Cardiac muscle cell (in vitro differentiated cells and primary cell): ENCODE measurements around the gene WDR59. TPM values are rescaled to one million over a fixed set of nuclear protein-coding genes. Genes with fewer than 3 reads are reported as not detected.

Source experiments
- DNase-seq, 2 donors: peaks; one replicate each; pipeline versions ENCODE4 v3.0.0 to v3.0.0-alpha.2; 2010 to 2017; ENCODE audit warnings: low read depth in 1 of 2, low spot score in 1 of 2
- H3K27ac ChIP-seq: fragments of 200-600 bp; sonication (generic); 2 replicates; pipeline ENCODE4 v1.5.1; 2016
- H3K27me3 ChIP-seq: fragments of 200-600 bp; sonication (generic); 2 replicates; pipeline ENCODE4 v1.6.0; 2016; ENCODE audit warnings: control low read depth
- H3K36me3 ChIP-seq: fragments of 200-600 bp; sonication (generic); 2 replicates; pipeline ENCODE4 v1.5.1; 2016; ENCODE audit warnings: control low read depth
- H3K4me1 ChIP-seq: fragments of 200-600 bp; sonication (generic); 2 replicates; pipeline ENCODE4 v1.8.1; 2017; ENCODE audit warnings: low read depth, mild to moderate bottlenecking, mixed run types
- H3K4me3 ChIP-seq: fragments of 200-600 bp; sonication (generic); 2 replicates; pipeline ENCODE4 v1.5.1; 2016; ENCODE audit warnings: mild to moderate bottlenecking
- H3K9me3 ChIP-seq: fragments of 200-600 bp; sonication (generic); 2 replicates; pipeline ENCODE4 v1.5.1; 2017; ENCODE audit warnings: low read depth, mild to moderate bottlenecking, control low read depth
- polyA plus RNA-seq: library from polyadenylated mRNA; unstranded; fragments of >200 nt; fragmentation: Nextera tagmentation; extraction: Ambion mirVana; gene quantifications from 2 replicates; pipeline ENCODE4 v1.2.1, GENCODE V29; 2016
- total RNA-seq: library from RNA; depleted of rRNA; stranded (reverse); fragments of >200 nt; gene quantifications from 2 replicates; pipeline ENCODE4 v1.2.3, GENCODE V29; 2016
- TF ChIP-seq, protein P1 (sequence below): IDR thresholded peaks from 2 replicates; pipeline ENCODE4 v1.5.1; 2012; ENCODE audit warnings: low read depth, mild to moderate bottlenecking, low read length

Gene WDR59
- total and polyA plus RNA-seq, 2 experiments from 2014 or later = 46.3 to 51.1 TPM

DNA sequence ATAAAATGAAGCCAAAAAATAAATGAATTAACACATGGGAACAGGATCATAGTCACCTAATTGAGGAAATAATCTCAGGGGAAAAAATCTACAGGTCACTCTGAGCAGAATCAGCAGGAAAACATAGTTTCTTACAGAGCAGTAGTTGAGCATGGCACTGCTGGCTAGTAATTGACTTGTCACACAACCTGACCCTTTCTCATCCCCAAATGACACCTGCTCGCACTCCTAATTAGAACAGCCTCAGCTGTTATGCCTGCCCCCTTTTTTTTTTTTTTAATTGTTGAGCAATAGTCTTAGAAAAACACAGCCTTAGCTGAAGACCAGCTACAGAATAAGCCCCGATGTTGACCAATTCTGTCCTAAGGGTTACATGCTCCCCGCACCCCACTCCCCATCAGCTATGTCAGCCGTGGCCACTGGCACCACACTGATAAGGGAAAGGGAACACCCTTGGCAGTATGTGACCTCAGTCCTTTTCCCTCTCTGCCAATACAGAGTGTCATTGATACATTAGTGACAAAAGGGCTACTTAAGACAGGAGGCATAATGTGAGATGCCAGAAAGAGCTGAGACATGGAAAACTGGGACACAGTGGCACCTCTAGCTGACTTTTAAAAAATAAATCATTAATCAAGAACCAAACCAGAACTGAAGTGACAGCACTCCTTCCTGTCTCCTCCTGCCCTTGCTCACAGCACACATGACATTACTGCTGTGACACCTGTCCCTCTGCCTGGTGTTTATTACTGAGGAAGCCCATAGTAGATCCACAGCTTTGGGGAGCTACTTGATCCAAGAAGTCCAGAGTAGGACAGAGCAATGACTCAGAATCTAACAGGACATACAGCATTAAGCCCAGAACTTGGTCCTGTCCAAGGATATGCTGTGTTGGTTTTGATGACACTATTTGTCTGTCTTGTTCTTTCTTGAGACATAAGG is 41.7 kb downstream of the WDR59 start:
- peaks cover 31% of the 10 kb centered on the region for H3K36me3 ChIP-seq
- no peak overlapping the region for H3K27ac ChIP-seq

DNA sequence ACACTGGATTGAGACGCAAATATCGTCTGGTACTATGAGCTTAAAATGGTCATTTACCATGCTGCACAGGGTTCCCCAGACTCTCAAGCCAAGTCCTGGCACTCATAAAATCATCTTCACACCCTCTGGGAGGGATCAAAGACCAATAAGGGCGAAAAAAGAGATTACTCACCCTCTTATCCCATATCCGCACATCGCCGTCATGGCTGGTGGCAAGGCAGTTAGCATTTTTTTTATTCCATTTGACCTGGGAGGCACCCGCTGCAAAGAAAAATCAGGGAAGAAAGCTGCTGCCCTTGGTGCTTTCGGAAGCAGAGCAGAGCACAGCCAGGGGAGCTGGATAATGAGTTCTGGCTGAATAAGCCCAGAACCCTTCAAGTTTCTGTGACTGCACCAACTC is 42.4 kb downstream of the WDR59 start:
- no peak for DNase-seq
- H3K36me3 ChIP-seq = peaks cover 29% of the 10 kb centered on the region
- no peaks in the 10 kb centered on the region for H3K9me3 ChIP-seq
- H3K27ac ChIP-seq = no peak overlapping the region
- H3K4me3 ChIP-seq = no peak overlapping the region
- H3K4me1 ChIP-seq = no peaks in the 10 kb centered on the region
- no peaks in the 10 kb centered on the region for H3K27me3 ChIP-seq
- TF ChIP-seq, protein P1, sequence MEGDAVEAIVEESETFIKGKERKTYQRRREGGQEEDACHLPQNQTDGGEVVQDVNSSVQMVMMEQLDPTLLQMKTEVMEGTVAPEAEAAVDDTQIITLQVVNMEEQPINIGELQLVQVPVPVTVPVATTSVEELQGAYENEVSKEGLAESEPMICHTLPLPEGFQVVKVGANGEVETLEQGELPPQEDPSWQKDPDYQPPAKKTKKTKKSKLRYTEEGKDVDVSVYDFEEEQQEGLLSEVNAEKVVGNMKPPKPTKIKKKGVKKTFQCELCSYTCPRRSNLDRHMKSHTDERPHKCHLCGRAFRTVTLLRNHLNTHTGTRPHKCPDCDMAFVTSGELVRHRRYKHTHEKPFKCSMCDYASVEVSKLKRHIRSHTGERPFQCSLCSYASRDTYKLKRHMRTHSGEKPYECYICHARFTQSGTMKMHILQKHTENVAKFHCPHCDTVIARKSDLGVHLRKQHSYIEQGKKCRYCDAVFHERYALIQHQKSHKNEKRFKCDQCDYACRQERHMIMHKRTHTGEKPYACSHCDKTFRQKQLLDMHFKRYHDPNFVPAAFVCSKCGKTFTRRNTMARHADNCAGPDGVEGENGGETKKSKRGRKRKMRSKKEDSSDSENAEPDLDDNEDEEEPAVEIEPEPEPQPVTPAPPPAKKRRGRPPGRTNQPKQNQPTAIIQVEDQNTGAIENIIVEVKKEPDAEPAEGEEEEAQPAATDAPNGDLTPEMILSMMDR = no peak

More for the DNA sequence above, 41.7 kb downstream of the WDR59 start:
- H3K9me3 ChIP-seq = no peaks in the 10 kb centered on the region
- no peak for DNase-seq
- no peaks in the 10 kb centered on the region for H3K27me3 ChIP-seq
- TF ChIP-seq, protein P1 = no peak
- H3K4me1 ChIP-seq = no peaks in the 10 kb centered on the region
- H3K4me3 ChIP-seq = no peak overlapping the region

DNA sequence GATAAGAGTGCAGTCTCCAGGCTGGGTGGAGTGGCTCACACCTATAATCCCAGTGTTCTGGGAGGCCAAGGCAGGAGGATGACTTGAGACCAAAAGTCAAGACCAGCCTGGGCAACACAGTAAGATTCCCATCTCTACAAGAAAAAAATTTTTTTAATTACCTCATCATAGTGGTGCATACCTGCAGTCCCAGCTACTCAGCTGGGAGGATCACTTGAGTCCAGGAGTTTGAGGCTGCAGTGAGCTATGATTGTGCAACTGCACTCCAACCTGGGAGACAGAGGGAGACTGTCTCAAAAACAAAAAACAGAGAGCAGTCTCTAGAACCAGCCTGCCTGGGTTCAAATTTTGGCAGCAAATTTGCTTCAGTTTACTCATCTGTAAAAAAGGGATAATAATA is 45.2 kb downstream of the WDR59 start:
- no peaks in the 10 kb centered on the region for H3K27me3 ChIP-seq
- H3K36me3 ChIP-seq = peaks cover 29% of the 10 kb centered on the region
- no peak overlapping the region for H3K4me3 ChIP-seq
- H3K4me1 ChIP-seq = no peaks in the 10 kb centered on the region
- H3K9me3 ChIP-seq = no peaks in the 10 kb centered on the region
- H3K27ac ChIP-seq = no peak overlapping the region
- no peak for DNase-seq
- TF ChIP-seq, protein P1 = no peak

DNA sequence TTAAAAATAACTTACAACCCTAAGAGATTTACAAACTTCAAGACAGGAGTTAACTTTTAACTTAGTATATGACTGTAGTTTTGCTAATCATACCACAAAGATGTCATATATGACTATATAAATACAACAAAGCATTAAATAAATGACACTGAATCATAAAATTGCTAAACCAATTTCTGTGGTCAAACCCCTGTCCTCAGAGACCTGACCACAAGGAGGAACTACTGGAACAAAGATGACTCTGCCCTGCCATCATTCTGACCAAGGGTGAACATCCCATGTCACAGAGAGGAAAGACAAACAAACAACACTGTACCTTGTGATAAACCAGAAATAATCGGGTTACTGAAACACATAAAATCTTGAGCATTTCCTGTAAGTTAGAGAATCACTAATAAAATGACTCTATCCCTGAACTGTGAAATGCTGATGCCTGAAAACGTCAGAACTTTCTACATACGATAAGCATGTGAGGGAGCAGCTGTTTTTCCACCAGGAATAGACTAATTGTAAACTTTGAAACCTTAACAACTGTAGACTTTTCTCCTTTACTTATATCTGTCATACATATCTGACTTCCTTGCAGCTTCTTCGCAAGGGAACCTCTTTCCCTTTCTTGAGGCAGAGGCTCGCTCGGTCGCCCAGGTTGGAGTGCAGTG is 47.9 kb downstream of the WDR59 start:
- Histone ChIP-seq H3K36me3 (peaks cover 32% of the 10 kb centered on the region), H3K4me3 (no peak overlapping the region), H3K9me3 (no peaks in the 10 kb centered on the region), H3K4me1 (no peaks in the 10 kb centered on the region), H3K27ac (no peak overlapping the region), H3K27me3 (no peaks in the 10 kb centered on the region)
- peak in 1 of 2 donors; percentile 74 for DNase-seq
- TF ChIP-seq, protein P1 = no peak

DNA sequence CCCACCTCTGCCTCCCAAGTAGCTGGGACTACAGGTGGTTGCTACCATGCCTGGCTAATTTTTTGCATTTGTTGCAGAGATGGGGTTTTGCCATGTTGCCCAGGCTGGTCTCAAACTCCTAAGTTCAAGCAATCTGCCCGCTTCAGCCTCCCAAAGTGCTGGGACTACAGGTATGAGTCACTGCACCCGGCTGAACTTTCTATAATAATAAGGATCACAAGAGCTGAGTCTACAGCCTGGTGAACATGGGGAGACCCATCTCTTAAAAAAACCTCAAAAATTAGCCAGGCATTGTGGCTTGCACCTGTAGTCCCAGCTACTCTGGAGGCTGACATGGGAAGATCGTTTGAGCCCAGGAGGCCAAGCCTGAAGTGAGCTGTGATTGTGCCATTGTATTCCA is 53.5 kb downstream of the WDR59 start:
- no peak for DNase-seq
- Histone ChIP-seq H3K27me3 (no peaks in the 10 kb centered on the region), H3K4me1 (no peaks in the 10 kb centered on the region), H3K4me3 (no peak overlapping the region), H3K27ac (no peak overlapping the region), H3K9me3 (no peaks in the 10 kb centered on the region), H3K36me3 (peaks cover 16% of the 10 kb centered on the region)
- TF ChIP-seq, protein P1 = no peak
